Smooth muscle cell (in vitro differentiated cells): ENCODE results near the gene ASPSCR1. TPM values are rescaled to one million over a fixed set of nuclear protein-coding genes. Genes with fewer than 3 reads are reported as not detected.

Experiments used
- DNase-seq: peaks from one replicate; lab custom pipeline; 2025; ENCODE audit not compliant: unreplicated experiment; lab: John Stamatoyannopoulos, UW
- H2AFZ ChIP-seq: fragments of 200-600 bp; sonication (generic); 2 replicates; pipeline ENCODE4 v1.6.0; 2016; ENCODE audit warnings: antibody characterized with exemption, low read depth, mild to moderate bottlenecking
- H3F3A ChIP-seq: fragments of 200-600 bp; sonication (generic); 2 replicates; pipeline ENCODE4 v1.6.0; 2017; ENCODE audit warnings: antibody characterized with exemption, low read depth
- H3K27ac ChIP-seq: fragments of 200-600 bp; sonication (generic); 2 replicates; pipeline ENCODE4 v1.5.1; 2016; ENCODE audit warnings: low read depth, mild to moderate bottlenecking
- H3K27me3 ChIP-seq: fragments of 200-600 bp; sonication (generic); 2 replicates; pipeline ENCODE4 v1.6.1; 2016; ENCODE audit warnings: low read depth, mild to moderate bottlenecking
- H3K36me3 ChIP-seq: fragments of 200-600 bp; sonication (generic); 2 replicates; pipeline ENCODE4 v1.5.1; 2016; ENCODE audit warnings: low read depth
- H3K4me1 ChIP-seq: fragments of 200-600 bp; sonication (generic); 2 replicates; pipeline ENCODE4 v1.5.1; 2016; ENCODE audit warnings: low read depth
- H3K4me2 ChIP-seq: fragments of 200-600 bp; sonication (generic); 2 replicates; pipeline ENCODE4 v1.6.0; 2016; ENCODE audit warnings: mild to moderate bottlenecking
- H3K4me3 ChIP-seq: fragments of 200-600 bp; sonication (generic); 2 replicates; pipeline ENCODE4 v1.5.1; 2016; ENCODE audit warnings: mild to moderate bottlenecking
- H3K79me2 ChIP-seq: fragments of 200-600 bp; sonication (generic); 2 replicates; pipeline ENCODE4 v1.6.0; 2016; ENCODE audit warnings: low read depth, mild to moderate bottlenecking
- H3K9ac ChIP-seq: fragments of 200-600 bp; sonication (generic); 2 replicates; pipeline ENCODE4 v1.6.0; 2016; ENCODE audit warnings: low read depth
- H3K9me3 ChIP-seq: fragments of 200-600 bp; sonication (generic); replicated peaks from 2 replicates; pipeline ENCODE4 v1.5.1; 2016; ENCODE audit warnings: low read depth
- H4K20me1 ChIP-seq: fragments of 200-600 bp; sonication (generic); 2 replicates; pipeline ENCODE4 v1.6.0; 2016; ENCODE audit warnings: low read depth
- WGBS: methylation state at CpG from one replicate; pipeline ENCODE4 v1.1.7; 2016; ENCODE audit warnings: low lambda C conversion rate; 5-methylcytosine and 5-hydroxymethylcytosine counted together
- polyA plus RNA-seq: library from polyadenylated mRNA; unstranded; fragments of >200 nt; fragmentation: Nextera tagmentation; extraction: Ambion mirVana; gene quantifications from 2 replicates; pipeline ENCODE4 v1.2.1, GENCODE V29; 2016
- total RNA-seq: library from RNA; depleted of rRNA; stranded (reverse); fragments of >200 nt; gene quantifications from 2 replicates; pipeline ENCODE4 v1.2.3, GENCODE V29; 2014
- TF ChIP-seq, protein P1 (sequence below): fragments of 200-600 bp; sonication (generic); IDR thresholded peaks from 2 replicates; pipeline ENCODE4 v1.5.1; 2017; ENCODE audit warnings: borderline replicate concordance, mild to moderate bottlenecking, antibody characterized with exemption; ENCODE audit not compliant: insufficient read depth, poor library complexity, severe bottlenecking

ASPSCR1 gene
- total and polyA plus RNA-seq, 2 experiments from 2014 or later = 28.4 to 44.0 TPM

GRCh38 chr17:81983011-81983638 lies 5.7 kb downstream of the ASPSCR1 start:
- Histone ChIP-seq H3K36me3 (no peaks in the 10 kb centered on the region), H4K20me1 (peaks cover 18% of the 10 kb centered on the region), H3K4me2 (no peak overlapping the region), H3K9ac (no peak overlapping the region), H3K27me3 (no peaks in the 10 kb centered on the region), H3K79me2 (peaks cover 4% of the 10 kb centered on the region), H3K4me1 (peaks cover 3% of the 10 kb centered on the region), H3F3A (no peaks in the 10 kb centered on the region), H2AFZ (no peak overlapping the region), H3K4me3 (no peak overlapping the region), H3K27ac (no peak overlapping the region), H3K9me3 (no peaks in the 10 kb centered on the region)
- TF ChIP-seq, protein P1, sequence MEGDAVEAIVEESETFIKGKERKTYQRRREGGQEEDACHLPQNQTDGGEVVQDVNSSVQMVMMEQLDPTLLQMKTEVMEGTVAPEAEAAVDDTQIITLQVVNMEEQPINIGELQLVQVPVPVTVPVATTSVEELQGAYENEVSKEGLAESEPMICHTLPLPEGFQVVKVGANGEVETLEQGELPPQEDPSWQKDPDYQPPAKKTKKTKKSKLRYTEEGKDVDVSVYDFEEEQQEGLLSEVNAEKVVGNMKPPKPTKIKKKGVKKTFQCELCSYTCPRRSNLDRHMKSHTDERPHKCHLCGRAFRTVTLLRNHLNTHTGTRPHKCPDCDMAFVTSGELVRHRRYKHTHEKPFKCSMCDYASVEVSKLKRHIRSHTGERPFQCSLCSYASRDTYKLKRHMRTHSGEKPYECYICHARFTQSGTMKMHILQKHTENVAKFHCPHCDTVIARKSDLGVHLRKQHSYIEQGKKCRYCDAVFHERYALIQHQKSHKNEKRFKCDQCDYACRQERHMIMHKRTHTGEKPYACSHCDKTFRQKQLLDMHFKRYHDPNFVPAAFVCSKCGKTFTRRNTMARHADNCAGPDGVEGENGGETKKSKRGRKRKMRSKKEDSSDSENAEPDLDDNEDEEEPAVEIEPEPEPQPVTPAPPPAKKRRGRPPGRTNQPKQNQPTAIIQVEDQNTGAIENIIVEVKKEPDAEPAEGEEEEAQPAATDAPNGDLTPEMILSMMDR = no peak
- WGBS = 96% methylated on average over 33 of the region's 35 CpGs
- DNase-seq = no peak

GRCh38 chr17:81983639-81984373 lies 6.4 kb downstream of the ASPSCR1 start:
- Histone ChIP-seq H3K36me3 (no peaks in the 10 kb centered on the region), H3K4me3 (no peak overlapping the region), H3K9ac (no peak overlapping the region), H3K4me1 (no peaks in the 10 kb centered on the region), H3K27me3 (no peaks in the 10 kb centered on the region), H4K20me1 (peaks cover 18% of the 10 kb centered on the region), H3F3A (no peaks in the 10 kb centered on the region), H3K4me2 (no peak overlapping the region), H3K79me2 (no peaks in the 10 kb centered on the region), H3K9me3 (no peaks in the 10 kb centered on the region), H3K27ac (no peak overlapping the region), H2AFZ (no peak overlapping the region)
- TF ChIP-seq, protein P1 = no peak
- DNase-seq = no peak
- 96% methylated on average over 23 of the region's 26 CpGs for WGBS

DNA sequence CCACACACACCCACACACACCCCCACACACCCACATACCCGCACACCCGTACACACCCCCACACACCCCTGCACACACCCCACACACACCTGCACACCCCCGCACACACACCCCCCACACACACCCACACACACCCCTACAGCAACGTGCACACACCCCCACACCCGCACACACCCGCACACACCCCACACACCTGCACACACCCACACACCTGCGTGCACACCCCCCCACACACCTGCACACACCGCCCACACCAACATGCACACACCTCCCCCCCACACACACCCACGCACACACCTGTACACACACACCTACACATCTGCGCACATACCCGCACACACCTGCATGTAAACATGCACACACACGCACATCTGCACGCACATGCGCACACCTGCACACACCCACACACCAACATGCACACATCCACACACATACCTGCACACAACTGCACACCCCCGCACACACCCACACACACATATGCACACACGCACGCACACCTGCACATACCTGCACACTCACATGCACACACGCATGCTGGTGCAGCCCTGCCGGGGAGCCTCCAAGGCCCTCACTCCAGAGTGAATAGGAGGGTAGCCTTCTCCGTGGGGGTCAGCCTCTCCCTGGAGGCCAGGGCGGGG lies 7.5 kb downstream of the ASPSCR1 start:
- H3K79me2 ChIP-seq = peaks cover under 1% of the 10 kb centered on the region
- no peaks in the 10 kb centered on the region for H3K4me1 ChIP-seq
- no peak for DNase-seq
- H3K4me3 ChIP-seq = no peak overlapping the region
- H4K20me1 ChIP-seq = peaks cover 18% of the 10 kb centered on the region
- WGBS = 98% methylated on average over 12 of the region's 21 CpGs
- no peak overlapping the region for H3K4me2 ChIP-seq
- no peaks in the 10 kb centered on the region for H3K9me3 ChIP-seq
- H3K9ac ChIP-seq = no peak overlapping the region
- H3K27me3 ChIP-seq = no peaks in the 10 kb centered on the region
- no peaks in the 10 kb centered on the region for H3K36me3 ChIP-seq
- H2AFZ ChIP-seq = no peak overlapping the region
- no peaks in the 10 kb centered on the region for H3F3A ChIP-seq
- H3K27ac ChIP-seq = no peak overlapping the region
- TF ChIP-seq, protein P1 = no peak
